Measurements from ENCODE around the gene IGF2R. TPM values are rescaled to one million over a fixed set of nuclear protein-coding genes. Genes with fewer than 3 reads are reported as not detected.

IGF2R gene
- total RNA-seq, 2 experiments from 2014 or later, result 57.4 to 59.8 TPM

GRCh38 chr6:159969921-159970320 is 1.0 kb downstream of the IGF2R start:
- ATAC-seq, result peak; percentile 14
- H3K4me1 Mint-ChIP-seq (ENCODE audit: low read depth), result peaks cover 54% of the 10 kb centered on the region

DNA sequence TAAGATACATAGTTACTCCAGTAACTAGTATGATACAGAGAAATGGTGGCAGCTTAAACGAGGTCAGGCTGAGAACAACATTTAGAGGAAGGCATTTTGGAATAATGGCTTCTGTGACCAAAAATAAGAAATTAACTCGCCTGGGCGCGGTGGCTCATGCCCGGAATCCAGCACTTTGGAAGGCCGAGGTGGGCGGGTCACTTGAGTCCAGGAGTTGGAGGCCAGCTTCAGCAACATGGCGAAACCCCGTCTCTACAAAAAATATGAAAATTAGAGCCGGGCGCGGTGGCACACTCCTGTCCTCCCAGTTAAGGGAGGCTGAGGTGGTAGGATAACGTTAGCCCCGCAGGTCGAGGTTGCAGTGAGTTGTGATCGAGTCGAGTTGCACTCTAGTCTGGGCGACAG is 1.8 kb downstream of the IGF2R start:
- ChIA-PET CTCF (interaction anchor here (1.3 kb wide), 1 partner anchor 9 kb away, joined by 4 read pairs; no protein-coding TSS in a partner anchor), POLR2A (interaction anchor here (1.2 to 4.9 kb wide), 3 partner anchors 10 to 45 kb away, joined by 5 to 69 read pairs (median 16); no protein-coding TSS in a partner anchor)
- Mint-ChIP-seq H3K4me3 (peak overlapping the region; percentile 92), H3K9me3 (ENCODE audit: insufficient read depth) (no peaks in the 10 kb centered on the region), H3K27ac (no peak overlapping the region), H3K4me1 (ENCODE audit: low read depth) (peaks cover 60% of the 10 kb centered on the region), H3K36me3 (ENCODE audit: low read depth) (peaks cover 22% of the 10 kb centered on the region), H3K27me3 (ENCODE audit: low read depth) (peaks cover 8% of the 10 kb centered on the region)
- DNase-seq (no peak), ATAC-seq (no peak)

More at GRCh38 chr6:159969921-159970320, 1.0 kb downstream of the IGF2R start:
- H3K9me3 Mint-ChIP-seq (ENCODE audit: insufficient read depth), result no peaks in the 10 kb centered on the region
- peak overlapping the region; percentile 94 for H3K27ac Mint-ChIP-seq
- ChIA-PET CTCF (interaction anchor here (1.3 kb wide), 1 partner anchor 9 kb away, joined by 4 read pairs; no protein-coding TSS in a partner anchor), POLR2A (interaction anchor here (0.6 to 4.9 kb wide), 9 partner anchors 11 to 244 kb away, joined by 3 to 69 read pairs (median 5); partner anchors contain the start of genes MRPL18, TCP1 and WTAP)
- peaks cover 10% of the 10 kb centered on the region for H3K27me3 Mint-ChIP-seq (ENCODE audit: low read depth)
- peaks cover 21% of the 10 kb centered on the region for H3K36me3 Mint-ChIP-seq (ENCODE audit: low read depth)
- DNase-seq, result peak; percentile 59
- peak overlapping the region; percentile 92 for H3K4me3 Mint-ChIP-seq

DNA sequence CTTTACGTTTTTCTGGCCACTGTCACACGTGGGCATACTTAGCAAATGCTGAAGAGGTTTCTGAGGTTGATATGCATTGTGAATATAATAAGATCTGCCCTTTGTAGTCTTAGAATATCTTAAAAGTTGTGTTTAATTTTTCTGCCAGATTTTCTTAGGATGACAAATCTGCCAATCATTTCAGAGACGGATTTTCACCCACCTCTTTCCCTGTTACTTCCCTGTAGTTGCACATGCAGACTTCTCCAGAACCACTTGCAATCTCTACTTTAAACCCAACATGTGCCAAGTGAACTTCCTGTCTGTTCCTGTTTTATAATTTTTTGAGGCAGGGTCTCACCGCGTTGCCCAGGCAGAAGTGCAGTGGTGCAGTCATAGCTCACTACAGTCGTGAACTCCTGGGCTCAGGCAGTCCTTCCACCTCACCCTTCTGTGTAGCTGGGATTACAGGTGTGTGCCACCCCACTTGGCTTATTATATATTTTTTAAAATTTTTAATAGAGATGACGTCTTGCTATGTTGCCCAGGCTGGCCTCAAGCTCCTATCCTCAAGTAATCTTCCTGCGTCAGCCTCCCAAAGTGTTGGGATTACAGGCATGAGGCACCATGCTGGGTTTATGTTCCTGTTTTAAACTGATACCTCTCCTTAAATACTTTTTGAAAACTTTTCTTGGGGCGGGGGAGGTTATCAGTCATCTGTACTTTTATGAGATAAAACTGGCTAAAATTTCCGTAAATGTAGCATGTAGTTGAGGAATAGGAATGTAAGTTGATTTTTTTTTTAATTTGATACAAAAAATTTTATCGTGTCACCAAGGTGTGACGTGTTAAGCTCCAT is 2.7 kb downstream of the IGF2R start:
- no peak for DNase-seq
- Mint-ChIP-seq H3K4me3 (peak overlapping the region; percentile 29), H3K27ac (peak overlapping the region; percentile 27), H3K9me3 (ENCODE audit: insufficient read depth) (no peaks in the 10 kb centered on the region), H3K4me1 (ENCODE audit: low read depth) (peaks cover 65% of the 10 kb centered on the region), H3K36me3 (ENCODE audit: low read depth) (peaks cover 22% of the 10 kb centered on the region), H3K27me3 (ENCODE audit: low read depth) (peaks cover 4% of the 10 kb centered on the region)
- ChIA-PET POLR2A (interaction anchor here (4.9 kb wide), 1 partner anchor 9 kb away, joined by 69 read pairs; no protein-coding TSS in a partner anchor), CTCF (interaction anchor here (0.7 kb wide), 1 partner anchor 10 kb away, joined by 3 read pairs; no protein-coding TSS in a partner anchor)
- no peak for ATAC-seq

GRCh38 chr6:159972506-159973268 is 3.8 kb downstream of the IGF2R start:
- Mint-ChIP-seq H3K4me3 (no peak overlapping the region), H3K27me3 (ENCODE audit: low read depth) (no peaks in the 10 kb centered on the region), H3K27ac (peak overlapping the region; percentile 14), H3K9me3 (ENCODE audit: insufficient read depth) (no peaks in the 10 kb centered on the region), H3K4me1 (ENCODE audit: low read depth) (peaks cover 76% of the 10 kb centered on the region), H3K36me3 (ENCODE audit: low read depth) (peaks cover 22% of the 10 kb centered on the region)
- ATAC-seq (no peak), DNase-seq (peak; percentile 19)
- POLR2A ChIA-PET, result interaction anchor here (1.1 to 1.5 kb wide), 2 partner anchors 11 to 42 kb away, joined by 4 read pairs; no protein-coding TSS in a partner anchor
- CTCF ChIA-PET, result interaction anchor here (0.7 to 2.1 kb wide), 4 partner anchors 9 to 56 kb away, joined by 3 to 14 read pairs (median 6); no protein-coding TSS in a partner anchor

DNA sequence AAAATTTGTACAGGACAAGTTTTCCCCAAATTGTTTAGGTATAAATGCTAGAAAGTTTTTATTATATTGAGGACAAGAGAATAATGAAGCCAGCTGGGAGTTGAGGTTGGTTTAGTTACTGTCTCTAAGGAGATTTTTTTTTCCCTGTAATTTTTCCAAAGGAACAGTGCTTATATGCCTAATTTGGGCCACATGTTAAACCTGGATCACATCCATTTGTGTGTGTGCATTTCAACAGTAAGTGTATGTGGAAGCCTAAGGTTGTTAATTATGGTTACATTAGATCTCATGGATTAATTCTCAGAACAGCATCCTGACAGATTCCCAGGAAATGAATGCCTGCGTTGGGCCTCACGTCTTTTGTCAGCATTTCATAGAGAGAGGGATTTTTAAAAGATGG is 4.5 kb downstream of the IGF2R start:
- CTCF ChIA-PET, result interaction anchor here (1.3 to 2.1 kb wide), 4 partner anchors 10 to 66 kb away, joined by 3 to 14 read pairs (median 6); no protein-coding TSS in a partner anchor

GRCh38 chr6:159973951-159974350 is 5.1 kb downstream of the IGF2R start:
- ATAC-seq, result no peak
- CTCF ChIA-PET, result interaction anchor here (1.3 to 2.1 kb wide), 4 partner anchors 9 to 66 kb away, joined by 3 to 14 read pairs (median 6); no protein-coding TSS in a partner anchor

More for the DNA sequence above, 4.5 kb downstream of the IGF2R start:
- POLR2A ChIA-PET, result interaction anchor here (1.1 to 1.5 kb wide), 3 partner anchors 10 to 56 kb away, joined by 4 read pairs; no protein-coding TSS in a partner anchor
- Mint-ChIP-seq H3K27ac (peak overlapping the region; percentile 37), H3K4me3 (no peak overlapping the region), H3K9me3 (ENCODE audit: insufficient read depth) (no peaks in the 10 kb centered on the region), H3K4me1 (ENCODE audit: low read depth) (peaks cover 78% of the 10 kb centered on the region), H3K36me3 (ENCODE audit: low read depth) (peaks cover 22% of the 10 kb centered on the region), H3K27me3 (ENCODE audit: low read depth) (no peaks in the 10 kb centered on the region)
- DNase-seq (no peak), ATAC-seq (no peak)

GRCh38 chr6:159974932-159975331 is 6.0 kb downstream of the IGF2R start:
- ChIA-PET CTCF (interaction anchor here (1.3 to 2.1 kb wide), 2 partner anchors 8 to 65 kb away, joined by 3 to 14 read pairs; no protein-coding TSS in a partner anchor), POLR2A (interaction anchor here (1.1 kb wide), 1 partner anchor 39 kb away, joined by 3 read pairs; no protein-coding TSS in a partner anchor)
- Mint-ChIP-seq H3K4me3 (no peak overlapping the region), H3K4me1 (ENCODE audit: low read depth) (peaks cover 92% of the 10 kb centered on the region), H3K27me3 (ENCODE audit: low read depth) (no peaks in the 10 kb centered on the region), H3K9me3 (ENCODE audit: insufficient read depth) (no peaks in the 10 kb centered on the region), H3K36me3 (ENCODE audit: low read depth) (peaks cover 26% of the 10 kb centered on the region), H3K27ac (peak overlapping the region; percentile 56)
- no peak for ATAC-seq
- peak; percentile 20 for DNase-seq

More at GRCh38 chr6:159973951-159974350, 5.1 kb downstream of the IGF2R start:
- Mint-ChIP-seq H3K9me3 (ENCODE audit: insufficient read depth) (no peaks in the 10 kb centered on the region), H3K4me1 (ENCODE audit: low read depth) (peaks cover 84% of the 10 kb centered on the region), H3K27me3 (ENCODE audit: low read depth) (no peaks in the 10 kb centered on the region), H3K27ac (peak overlapping the region; percentile 40), H3K4me3 (no peak overlapping the region), H3K36me3 (ENCODE audit: low read depth) (peaks cover 22% of the 10 kb centered on the region)
- POLR2A ChIA-PET, result interaction anchor here (1.1 to 1.5 kb wide), 2 partner anchors 40 to 55 kb away, joined by 4 read pairs; no protein-coding TSS in a partner anchor
- no peak for DNase-seq

DNA sequence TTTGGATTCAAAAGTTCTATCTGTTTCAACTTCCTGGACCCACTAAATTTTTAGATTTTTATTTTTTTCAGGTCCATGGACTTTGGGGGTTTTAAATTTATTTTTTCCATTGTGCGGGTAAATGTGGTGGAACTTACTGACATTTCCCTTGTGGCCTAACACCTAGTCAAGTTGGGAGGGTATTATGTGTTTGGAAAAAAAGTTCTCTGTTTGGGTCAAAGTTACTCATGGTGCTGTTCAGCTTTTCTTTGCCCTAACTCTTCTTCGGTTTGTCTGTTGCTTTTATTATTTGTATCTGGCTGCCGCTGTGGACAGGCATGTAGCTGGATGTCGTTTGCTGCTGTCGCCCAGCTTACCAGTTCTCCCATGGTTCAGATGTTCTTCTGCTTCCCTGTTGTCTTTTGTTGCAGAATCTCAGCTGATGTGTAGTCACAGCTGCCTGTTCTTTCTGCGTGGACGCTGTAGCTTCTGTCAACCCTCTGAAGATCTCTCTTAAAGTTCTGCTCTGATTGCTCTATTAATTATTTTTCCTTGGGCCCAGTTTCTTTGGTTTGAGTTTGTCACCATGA is 7.9 kb downstream of the IGF2R start:
- no peak for ATAC-seq
- Mint-ChIP-seq H3K27ac (peak overlapping the region; percentile 84), H3K36me3 (ENCODE audit: low read depth) (peaks cover 15% of the 10 kb centered on the region), H3K4me3 (peak overlapping the region; percentile 36), H3K4me1 (ENCODE audit: low read depth) (peaks cover 93% of the 10 kb centered on the region), H3K27me3 (ENCODE audit: low read depth) (no peaks in the 10 kb centered on the region), H3K9me3 (ENCODE audit: insufficient read depth) (no peaks in the 10 kb centered on the region)
- ChIA-PET POLR2A (interaction anchor here (0.7 to 7.7 kb wide), 2 partner anchors 7 to 276 kb away, joined by 8 to 69 read pairs; partner anchors contain the start of gene IGF2R), CTCF (interaction anchor here (0.7 to 2.0 kb wide), 4 partner anchors 9 to 1396 kb away, joined by 3 to 5 read pairs (median 3); no protein-coding TSS in a partner anchor)
- DNase-seq, result no peak

GRCh38 chr6:159977255-159977903 is 8.5 kb downstream of the IGF2R start:
- peak overlapping the region; percentile 36 for H3K4me3 Mint-ChIP-seq
- POLR2A ChIA-PET, result interaction anchor here (1.9 to 7.7 kb wide), 2 partner anchors 8 to 39 kb away, joined by 6 to 69 read pairs; partner anchors contain the start of gene IGF2R
- no peak for ATAC-seq
- no peak for DNase-seq
- H3K4me1 Mint-ChIP-seq (ENCODE audit: low read depth), result peaks cover 93% of the 10 kb centered on the region
- no peaks in the 10 kb centered on the region for H3K9me3 Mint-ChIP-seq (ENCODE audit: insufficient read depth)
- peak overlapping the region; percentile 84 for H3K27ac Mint-ChIP-seq
- CTCF ChIA-PET, result interaction anchor here (1.9 to 2.0 kb wide), 2 partner anchors 9 to 39 kb away, joined by 5 to 6 read pairs; no protein-coding TSS in a partner anchor
- H3K27me3 Mint-ChIP-seq (ENCODE audit: low read depth), result no peaks in the 10 kb centered on the region
- H3K36me3 Mint-ChIP-seq (ENCODE audit: low read depth), result peaks cover 9% of the 10 kb centered on the region

- no peaks in the 10 kb centered on the region for H3K27me3 Mint-ChIP-seq (ENCODE audit: low read depth)
- H3K4me3 Mint-ChIP-seq, result peak overlapping the region; percentile 57
- peaks cover 93% of the 10 kb centered on the region for H3K4me1 Mint-ChIP-seq (ENCODE audit: low read depth)
- ChIA-PET POLR2A (interaction anchor here (1.3 to 7.7 kb wide), 4 partner anchors 8 to 252 kb away, joined by 3 to 69 read pairs (median 6); partner anchors contain the start of gene IGF2R), CTCF (interaction anchor here (1.9 to 2.0 kb wide), 2 partner anchors 10 to 38 kb away, joined by 5 to 6 read pairs; no protein-coding TSS in a partner anchor)
- H3K27ac Mint-ChIP-seq, result peak overlapping the region; percentile 84
- H3K36me3 Mint-ChIP-seq (ENCODE audit: low read depth), result peaks cover 8% of the 10 kb centered on the region
- ATAC-seq (no peak), DNase-seq (no peak)
- H3K9me3 Mint-ChIP-seq (ENCODE audit: insufficient read depth), result no peaks in the 10 kb centered on the region
These were observed 9.0 kb downstream of the IGF2R start for GRCh38 chr6:159977904-159978268.
